ENCODE measurements around the gene BICC1. TPM values are rescaled to one million over a fixed set of nuclear protein-coding genes. Genes with fewer than 3 reads are reported as not detected.

The BICC1 gene
- total RNA-seq, 4 donors from 2014 or later: 4.7 to 29.7 (median 18.0) TPM

DNA sequence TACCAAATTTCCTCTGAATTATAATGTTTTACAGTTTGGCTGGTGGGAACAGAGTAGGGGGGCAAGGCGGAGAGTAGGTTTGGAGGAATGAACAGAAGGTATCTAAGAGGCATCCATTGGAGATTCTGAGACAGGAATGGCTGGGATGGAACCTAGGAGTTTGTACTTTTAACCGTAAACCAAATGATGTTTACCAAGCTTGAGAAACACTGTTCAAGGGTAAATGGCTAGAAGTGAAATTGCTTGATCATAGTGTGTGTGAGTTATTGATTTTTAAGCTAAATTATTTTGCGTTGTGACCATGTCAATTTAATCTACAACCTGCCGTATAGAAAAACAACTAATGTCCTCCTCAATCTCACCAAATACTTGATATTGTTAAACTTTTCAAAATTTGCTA lies 357.4 kb downstream of the BICC1 start:
- TF ChIP-seq, protein P1, sequence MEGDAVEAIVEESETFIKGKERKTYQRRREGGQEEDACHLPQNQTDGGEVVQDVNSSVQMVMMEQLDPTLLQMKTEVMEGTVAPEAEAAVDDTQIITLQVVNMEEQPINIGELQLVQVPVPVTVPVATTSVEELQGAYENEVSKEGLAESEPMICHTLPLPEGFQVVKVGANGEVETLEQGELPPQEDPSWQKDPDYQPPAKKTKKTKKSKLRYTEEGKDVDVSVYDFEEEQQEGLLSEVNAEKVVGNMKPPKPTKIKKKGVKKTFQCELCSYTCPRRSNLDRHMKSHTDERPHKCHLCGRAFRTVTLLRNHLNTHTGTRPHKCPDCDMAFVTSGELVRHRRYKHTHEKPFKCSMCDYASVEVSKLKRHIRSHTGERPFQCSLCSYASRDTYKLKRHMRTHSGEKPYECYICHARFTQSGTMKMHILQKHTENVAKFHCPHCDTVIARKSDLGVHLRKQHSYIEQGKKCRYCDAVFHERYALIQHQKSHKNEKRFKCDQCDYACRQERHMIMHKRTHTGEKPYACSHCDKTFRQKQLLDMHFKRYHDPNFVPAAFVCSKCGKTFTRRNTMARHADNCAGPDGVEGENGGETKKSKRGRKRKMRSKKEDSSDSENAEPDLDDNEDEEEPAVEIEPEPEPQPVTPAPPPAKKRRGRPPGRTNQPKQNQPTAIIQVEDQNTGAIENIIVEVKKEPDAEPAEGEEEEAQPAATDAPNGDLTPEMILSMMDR (IDR thresholded peaks at IDR 0.05 in 4 of 5, conservative IDR thresholded peaks at IDR 0.05 in 1 of 5): no peak
- no peak for TF ChIP-seq POLR2A (IDR thresholded peaks at IDR 0.05)
- in situ Hi-C loops (cut with MboI; ENCODE audit: low sequenced_read_pairs in 4 of 4) (no loop called here), intact Hi-C loops (cut with DNase I; ENCODE audit: low total_unique reads) (no loop called here)

DNA sequence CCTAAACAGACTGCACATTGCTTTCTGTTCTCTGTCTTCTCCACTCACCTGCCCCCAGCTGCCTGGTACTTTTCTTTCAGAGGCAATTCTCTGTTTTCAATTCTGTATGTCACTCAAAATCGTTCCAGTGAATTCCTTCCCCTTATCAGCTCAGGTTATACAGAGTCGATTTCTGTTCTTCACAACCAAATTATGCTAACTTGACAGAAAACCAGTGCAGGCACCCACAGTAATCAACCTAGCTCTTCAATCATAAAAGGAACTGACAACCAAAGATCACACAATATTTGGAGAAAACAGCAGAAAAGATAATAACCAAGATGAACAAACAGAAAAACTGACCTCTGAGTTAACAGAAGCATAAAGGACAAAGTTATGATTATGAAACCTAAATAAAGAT lies 360.5 kb downstream of the BICC1 start:
- Histone ChIP-seq H3K27ac (no peak overlapping the region), H3K4me1 (no peaks in the 10 kb centered on the region), H3K4me3 (no peak overlapping the region), H3K9me3 (no peaks in the 10 kb centered on the region), H3K36me3 (no peaks in the 10 kb centered on the region), H3K27me3 (no peaks in the 10 kb centered on the region)
- intact Hi-C loops (cut with DNase I; ENCODE audit: low total_unique reads): no loop called here
- no peak for ATAC-seq
- DNase-seq: no peak
- no peak for TF ChIP-seq POLR2A (IDR thresholded peaks at IDR 0.05)
- TF ChIP-seq, protein P1 (IDR thresholded peaks at IDR 0.05 in 4 of 5, conservative IDR thresholded peaks at IDR 0.05 in 1 of 5): no peak
- in situ Hi-C loops (cut with MboI; ENCODE audit: low sequenced_read_pairs in 4 of 4): no loop called here

More for the DNA sequence above, 357.4 kb downstream of the BICC1 start:
- no peaks in the 10 kb centered on the region for H3K27me3 ChIP-seq
- H3K27ac ChIP-seq: no peak overlapping the region
- H3K4me1 ChIP-seq: no peaks in the 10 kb centered on the region
- no peak for ATAC-seq
- no peaks in the 10 kb centered on the region for H3K36me3 ChIP-seq
- no peak overlapping the region for H3K4me3 ChIP-seq
- no peak for DNase-seq
- no peaks in the 10 kb centered on the region for H3K9me3 ChIP-seq

Other genes with a start within 250 kb of the BICC1 start
- gene IPMK, start 245.0 kb upstream of the BICC1 start, total RNA-seq: 1 to 10 TPM; 3.0 to 8.2 (median 5.6) TPM
- 10 to 100 TPM; 54.4 to 90.2 (median 71.1) TPM for gene CISD1, start 243.7 kb upstream of the BICC1 start, total RNA-seq
- 100 to 1,000 TPM in 1 of 4 donors, 10 to 100 TPM in 3; 62.0 to 178 (median 81.6) TPM for gene UBE2D1, start 177.9 kb upstream of the BICC1 start, total RNA-seq
- gene TFAM, start 127.5 kb upstream of the BICC1 start, total RNA-seq: 10 to 100 TPM in 3 of 4 donors, 1 to 10 TPM in 1; 9.2 to 21.7 (median 15.0) TPM